WI38 (cell line): Measurements from ENCODE around the gene CMTM4.
"Not testable (repeated sequence)": the region's sequence is repeated elsewhere in the genome, so short reads cannot be mapped to it uniquely, and the experiment has no call there.

Experiments used
- H3K4me3 ChIP-seq: 2 replicates; pipeline ENCODE4 v1.5.1; 2011; ENCODE audit warnings: low read depth, mild to moderate bottlenecking, control low read depth, low read length
- CTCF ChIP-seq: IDR thresholded peaks from 2 replicates; pipeline ENCODE4 v1.5.1; 2012; ENCODE audit warnings: low read depth, mild to moderate bottlenecking, control low read depth, low read length

Gene CMTM4

GRCh38 chr16:66603537-66604375 lies 92.8 kb downstream of the CMTM4 start:
- H3K4me3 ChIP-seq: peak overlapping the region; percentile 81

GRCh38 chr16:66601471-66601870 lies 95.1 kb downstream of the CMTM4 start:
- no peak for TF ChIP-seq CTCF
- no peak overlapping the region for H3K4me3 ChIP-seq

More at GRCh38 chr16:66603537-66604375, 92.8 kb downstream of the CMTM4 start:
- TF ChIP-seq CTCF: no peak

- no peak overlapping the region for H3K4me3 ChIP-seq
These were observed 96.1 kb downstream of the CMTM4 start for GRCh38 chr16:66600477-66600876.

GRCh38 chr16:66599726-66600125 lies 96.8 kb downstream of the CMTM4 start:
- TF ChIP-seq CTCF: no peak
- no peak overlapping the region for H3K4me3 ChIP-seq

More at GRCh38 chr16:66600477-66600876, 96.1 kb downstream of the CMTM4 start:
- no peak for TF ChIP-seq CTCF

- H3K4me3 ChIP-seq: no peak overlapping the region
- TF ChIP-seq CTCF: no peak
These were observed 98.4 kb downstream of the CMTM4 start for GRCh38 chr16:66598111-66598510.

GRCh38 chr16:66596986-66597848 lies 99.3 kb downstream of the CMTM4 start:
- no peak for TF ChIP-seq CTCF
- no peak overlapping the region for H3K4me3 ChIP-seq

- not testable (repeated sequence) for H3K4me3 ChIP-seq
These were observed 100.0 kb downstream of the CMTM4 start for GRCh38 chr16:66596559-66596958.
